Erythroblast (primary cell): ENCODE results near the gene ANKFN1.

Source experiments
- DNase-seq, 2 experiments: peaks; one replicate each; lab custom pipeline; 2025; lab: John Stamatoyannopoulos, UW
- GATA1 ChIP-seq: IDR thresholded peaks from 2 replicates; pipeline ENCODE4 v1.6.1; 2011; ENCODE audit warnings: low read depth, mild to moderate bottlenecking, control low read depth, low read length, moderate library complexity
- POLR2A ChIP-seq: IDR thresholded peaks from 2 replicates; pipeline ENCODE4 v1.6.1; 2011; ENCODE audit warnings: mild to moderate bottlenecking, low read length

ANKFN1 gene

GRCh38 chr17:56549501-56549900 is 396.2 kb downstream of the ANKFN1 start:
- no peak for TF ChIP-seq GATA1
- TF ChIP-seq POLR2A = no peak

GRCh38 chr17:56557682-56558081 is 404.4 kb downstream of the ANKFN1 start:
- no peak for DNase-seq

More at GRCh38 chr17:56549501-56549900, 396.2 kb downstream of the ANKFN1 start:
- DNase-seq = no peak

DNA sequence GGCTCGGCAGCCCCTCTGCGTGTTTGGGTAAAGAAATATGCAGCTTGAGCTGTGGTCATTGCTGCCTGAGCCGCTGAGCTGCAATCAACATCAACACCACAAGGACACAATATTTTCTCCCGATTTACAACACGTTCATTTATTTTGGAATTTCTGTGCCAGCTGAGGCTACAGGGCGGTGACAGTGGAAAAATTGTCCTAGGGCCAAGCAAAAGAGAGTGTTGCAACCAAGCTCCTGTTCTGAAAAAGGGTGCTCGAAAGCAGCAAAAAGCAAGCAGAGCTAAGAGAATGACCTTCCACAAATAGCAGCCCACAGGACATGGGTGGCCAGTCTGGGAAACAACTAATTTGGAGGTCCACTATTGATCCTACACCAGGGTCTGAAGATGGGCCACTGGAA is 404.8 kb downstream of the ANKFN1 start:
- DNase-seq = no peak
- no peak for TF ChIP-seq GATA1

More at GRCh38 chr17:56557682-56558081, 404.4 kb downstream of the ANKFN1 start:
- no peak for TF ChIP-seq GATA1
- TF ChIP-seq POLR2A = no peak
